Measurements from ENCODE around the gene ZNF384.
"Not testable (repeated sequence)": the region's sequence is repeated elsewhere in the genome, so short reads cannot be mapped to it uniquely, and the experiment has no call there.

The ZNF384 gene

DNA sequence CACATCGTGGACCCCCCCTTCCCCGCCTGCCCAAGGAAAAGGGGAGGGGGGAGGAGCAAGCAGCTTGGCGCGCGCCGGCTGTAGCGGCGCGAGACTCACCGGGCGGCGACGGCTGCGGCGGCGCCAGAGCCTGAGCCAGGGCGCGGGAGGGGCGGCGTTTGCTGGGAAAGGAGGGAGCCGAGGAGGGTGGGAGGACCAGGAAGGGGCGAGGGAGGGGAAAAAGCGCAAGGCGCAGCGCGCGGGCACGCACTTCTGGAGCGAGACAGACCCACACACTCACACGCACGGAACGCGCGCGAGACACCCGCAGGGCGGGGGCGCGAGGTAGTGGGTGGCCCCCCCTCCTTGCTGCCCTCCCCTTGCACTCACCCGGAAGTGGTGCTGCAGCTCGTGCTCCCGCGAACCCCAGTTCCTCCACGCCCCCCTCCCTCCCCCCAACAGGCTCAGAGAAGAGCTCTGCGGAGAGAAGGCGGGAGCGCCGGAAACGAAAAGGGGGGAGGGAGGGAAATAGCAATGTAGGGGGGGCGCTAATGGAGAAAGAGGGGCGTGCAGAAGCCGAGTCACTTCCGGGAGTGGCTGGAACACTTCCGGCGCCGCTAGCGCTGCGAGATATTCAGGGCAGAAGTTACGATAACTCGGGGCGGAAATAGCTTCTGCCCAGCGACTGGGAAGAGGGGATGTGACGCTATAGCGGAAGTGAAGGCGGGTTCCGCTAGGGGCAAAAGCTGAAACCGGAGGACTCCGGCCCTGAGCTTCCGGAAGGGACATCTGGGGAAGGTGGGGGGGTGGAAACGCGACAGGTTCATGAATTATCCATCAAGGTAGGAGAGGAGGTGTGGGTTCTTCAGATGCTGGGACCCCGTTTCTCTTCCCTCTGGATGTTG lies at the start of gene ZNF384:
Gene ZNF384, minus strand, starts transcription at position 377 of the 884 bp plus-strand sequence. CDS start 9,855 bp downstream, outside the sequence.
- peak; percentile 100 for DNase-seq

DNA sequence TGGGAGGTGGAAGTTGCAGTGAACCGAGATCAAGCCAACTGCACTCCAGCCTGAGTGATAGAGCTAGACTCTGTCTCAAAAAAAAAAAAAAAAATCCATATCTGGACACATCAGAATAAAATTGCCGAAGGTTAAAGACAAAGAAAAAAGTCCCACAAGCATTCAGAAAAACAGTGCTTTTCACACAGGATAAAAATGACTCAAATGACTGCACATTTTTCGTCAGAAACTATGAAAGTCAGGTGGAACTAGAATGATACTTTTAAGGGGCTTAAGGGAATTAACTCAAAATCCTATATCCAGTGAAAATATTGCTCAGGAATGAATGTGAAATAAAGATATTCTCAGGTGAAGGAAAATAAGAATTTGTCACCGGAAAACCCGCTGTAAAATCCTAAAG lies 47.6 kb upstream of the ZNF384 start:
- no peak for DNase-seq

DNA sequence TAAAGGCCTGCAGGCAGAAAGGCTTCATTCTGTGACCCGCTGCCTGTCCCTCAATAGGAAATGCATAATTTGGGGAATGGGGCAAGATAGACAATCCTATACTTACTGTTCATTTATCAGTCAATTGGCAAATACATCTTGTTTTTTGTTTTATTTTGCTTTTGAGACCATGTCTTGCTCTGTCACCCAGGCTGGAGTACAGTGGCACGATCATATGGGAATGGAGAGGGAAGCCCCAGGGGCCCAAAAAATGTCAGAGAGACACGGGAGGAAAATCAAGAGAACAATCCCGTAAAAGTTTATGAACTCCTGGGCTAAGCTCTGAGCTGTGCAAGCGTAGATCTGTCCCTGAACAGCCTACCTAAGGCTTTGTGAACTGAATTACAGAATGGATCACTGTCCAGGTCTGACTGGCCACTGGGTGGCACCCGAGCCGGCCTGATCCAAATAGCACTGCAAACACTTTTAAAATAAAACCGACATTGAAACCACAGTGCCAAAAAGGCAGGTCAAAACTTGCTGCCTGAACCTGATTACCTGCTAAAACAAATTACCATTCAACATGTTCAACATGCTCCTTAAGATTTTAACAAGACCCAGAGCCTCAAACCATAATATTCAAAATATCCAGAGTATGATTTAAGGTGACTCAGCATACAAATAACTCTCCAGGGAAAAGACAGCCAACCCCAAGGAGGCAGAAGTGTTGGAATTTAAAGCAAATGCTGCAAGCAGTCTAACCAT lies 46.4 kb upstream of the ZNF384 start:
- peak; percentile 78 for DNase-seq

DNA sequence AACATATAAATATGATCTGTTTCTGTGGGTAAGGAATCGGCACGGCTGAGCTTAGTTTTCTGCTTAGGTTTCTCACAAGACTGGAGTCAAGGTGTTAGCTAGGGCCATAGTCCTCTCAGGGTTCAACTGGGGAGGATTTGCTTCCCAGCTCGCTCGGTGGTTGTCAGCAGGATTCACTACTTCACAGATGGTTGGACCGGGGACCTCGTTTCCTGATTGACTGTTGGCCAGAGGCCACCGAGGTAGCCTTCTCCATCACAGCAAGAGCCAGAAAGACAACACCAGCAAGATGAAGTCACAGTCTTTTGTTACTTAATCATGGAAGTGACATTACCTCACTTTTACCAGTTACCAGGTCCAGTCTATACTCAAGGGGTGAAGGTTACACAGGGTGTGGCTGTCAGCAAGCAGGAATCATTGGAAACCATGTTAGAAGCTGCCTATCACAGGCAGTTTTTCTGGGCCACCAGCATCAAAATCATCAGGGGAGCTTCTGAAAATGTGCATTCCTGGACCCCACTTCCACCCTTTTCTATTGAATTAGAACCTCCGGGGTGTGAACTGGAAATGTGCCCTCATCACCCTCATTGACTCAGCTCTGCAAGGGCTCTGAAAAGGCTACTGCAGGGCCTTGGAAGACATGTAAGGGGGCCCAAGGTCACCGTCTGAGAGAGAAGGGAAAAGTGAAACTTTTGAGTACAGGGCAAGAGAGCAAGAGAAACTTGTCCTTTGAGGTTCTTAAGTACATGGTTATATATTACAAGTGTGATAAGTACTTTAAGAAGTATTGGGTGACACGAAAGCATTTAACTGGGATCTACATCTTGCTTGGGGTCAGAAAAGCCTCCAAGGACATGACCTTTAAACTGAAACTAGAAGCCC lies 45.6 kb upstream of the ZNF384 start:
- no peak for DNase-seq

DNA sequence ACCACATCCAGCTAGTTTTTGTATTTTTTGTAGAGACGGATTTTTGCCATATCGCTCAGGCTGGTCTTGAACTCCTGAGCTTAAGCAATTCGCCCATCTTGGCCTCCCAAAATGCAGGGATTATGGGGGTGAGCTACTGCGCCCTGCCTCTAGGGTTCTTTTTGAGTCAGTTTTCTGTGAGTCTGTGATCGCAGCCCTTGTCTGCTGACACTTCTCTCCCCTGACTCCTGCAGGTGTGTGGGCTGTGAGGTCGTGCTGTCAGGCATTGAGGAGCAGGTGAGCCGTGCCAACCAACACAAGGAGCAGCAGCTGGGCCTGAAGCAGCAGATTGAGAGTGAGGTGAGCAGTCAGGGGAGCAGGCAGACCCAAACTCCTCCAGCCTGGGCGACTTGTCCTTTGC lies 41.0 kb upstream of the ZNF384 start:
- DNase-seq = no peak

DNA sequence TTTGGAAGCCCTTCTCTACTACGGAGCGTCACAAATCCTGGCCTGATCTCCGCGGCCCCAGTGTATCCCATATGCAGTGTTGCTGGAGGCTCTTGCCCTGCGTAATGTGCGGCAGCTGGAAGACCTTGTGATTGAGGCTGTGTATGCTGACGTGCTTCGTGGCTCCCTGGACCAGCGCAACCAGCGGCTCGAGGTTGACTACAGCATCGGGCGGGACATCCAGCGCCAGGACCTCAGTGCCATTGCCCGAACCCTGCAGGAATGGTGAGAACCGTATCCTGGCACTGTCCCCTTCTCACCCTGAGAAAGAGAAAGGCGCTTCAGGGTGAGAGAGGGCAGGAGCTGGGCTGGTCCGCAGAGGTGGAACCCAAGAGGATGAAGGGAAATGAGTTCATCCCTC lies 40.0 kb upstream of the ZNF384 start:
- no peak for DNase-seq

DNA sequence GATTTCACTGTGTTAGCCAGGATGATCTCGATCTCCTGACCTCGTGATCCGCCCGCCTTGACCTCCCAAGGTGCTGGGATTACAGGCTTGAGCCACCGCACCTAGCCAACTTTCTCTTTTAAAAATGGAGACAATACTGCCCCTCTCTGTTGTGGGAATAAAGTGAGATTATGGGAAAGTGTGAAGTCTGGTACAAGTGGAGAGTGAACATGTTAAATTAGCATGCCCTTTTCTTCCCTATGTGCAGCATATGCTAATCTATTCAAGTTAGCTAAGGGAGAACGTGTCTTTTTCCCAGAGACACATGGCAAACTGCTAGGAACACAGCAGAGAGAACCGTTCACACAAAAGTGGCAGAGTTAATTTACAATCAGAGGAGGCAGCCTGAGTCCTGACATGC lies 36.2 kb upstream of the ZNF384 start:
- no peak for DNase-seq

DNA sequence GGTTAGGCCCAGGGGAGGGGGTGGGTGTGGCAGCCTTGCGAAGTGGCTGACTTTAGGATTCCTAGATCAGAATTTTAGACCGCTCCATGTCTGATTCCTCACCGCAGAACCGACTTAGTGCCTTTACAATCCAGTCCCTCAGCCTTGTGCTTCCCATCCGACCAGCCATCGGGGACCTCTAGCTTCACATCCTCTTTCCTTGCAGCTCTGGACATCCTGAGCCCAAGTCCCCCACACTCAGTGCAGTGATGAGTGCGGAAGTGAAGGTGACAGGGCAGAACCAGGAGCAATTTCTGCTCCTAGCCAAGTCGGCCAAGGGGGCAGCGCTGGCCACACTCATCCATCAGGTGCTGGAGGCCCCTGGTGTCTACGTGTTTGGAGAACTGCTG lies 35.2 kb upstream of the ZNF384 start:
- peak; percentile 24 for DNase-seq

DNA sequence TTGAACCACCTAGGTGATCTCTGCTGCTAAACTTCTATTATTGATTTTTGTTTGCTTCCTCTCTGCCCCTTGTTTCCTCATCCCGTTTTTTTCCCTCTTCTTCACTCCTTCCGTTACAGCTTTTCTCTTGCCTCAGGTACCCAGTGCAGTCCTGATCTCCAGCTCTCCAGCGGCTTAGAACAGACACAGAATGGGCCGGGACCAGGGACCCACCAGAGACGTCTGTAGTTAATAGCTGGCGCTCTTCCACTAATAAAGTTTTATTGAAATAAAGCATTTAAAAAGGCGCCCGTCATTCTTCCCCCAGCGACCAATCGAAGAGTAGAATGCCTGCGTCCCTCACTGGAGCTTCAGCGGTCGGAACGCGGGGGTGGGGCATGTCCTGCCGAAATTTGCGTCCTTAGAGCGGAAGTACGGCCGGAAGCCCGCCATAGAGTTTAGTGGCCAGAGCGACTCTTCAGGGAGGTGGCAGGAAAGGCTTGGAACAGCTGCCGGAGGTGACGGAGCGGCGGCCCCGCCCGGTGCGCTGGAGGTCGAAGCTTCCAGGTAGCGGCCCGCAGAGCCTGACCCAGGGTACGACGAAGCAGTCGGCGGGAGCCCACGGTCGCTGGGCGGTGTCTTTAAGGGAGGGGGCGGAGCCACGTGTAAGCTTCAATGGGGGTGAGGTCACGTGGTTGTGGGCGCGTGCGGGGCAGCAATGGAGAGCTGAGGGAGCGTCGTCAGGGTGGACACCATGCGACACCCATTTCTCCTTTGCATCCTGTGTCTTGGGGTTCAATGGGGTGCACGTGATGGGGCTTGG lies 34.6 kb upstream of the ZNF384 start, which contains the start of gene COPS7A:
Gene COPS7A, plus strand, starts transcription at position 440 of the 802 bp plus-strand sequence. CDS start 611 bp downstream, outside the sequence.
- peak; percentile 99 for DNase-seq

DNA sequence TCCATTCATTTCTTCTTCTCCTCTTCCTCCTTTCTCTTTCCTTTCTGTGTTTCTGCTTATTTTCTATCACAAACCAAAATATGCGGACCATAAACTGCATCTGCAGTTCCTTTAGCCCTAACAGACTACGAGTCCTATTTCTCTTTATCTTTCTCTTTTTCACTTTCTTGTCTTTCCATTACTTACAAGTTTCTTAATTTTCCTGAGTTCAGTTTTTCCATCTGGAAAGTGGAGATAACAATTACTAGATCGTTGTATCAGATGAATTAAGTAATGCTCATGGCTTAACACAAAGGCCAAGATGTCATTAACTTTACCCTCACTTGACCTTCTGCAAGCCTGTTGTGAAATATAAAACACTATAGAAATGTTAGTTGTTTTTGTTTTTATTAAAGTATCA lies 33.7 kb upstream of the ZNF384 start:
- DNase-seq = no peak

DNA sequence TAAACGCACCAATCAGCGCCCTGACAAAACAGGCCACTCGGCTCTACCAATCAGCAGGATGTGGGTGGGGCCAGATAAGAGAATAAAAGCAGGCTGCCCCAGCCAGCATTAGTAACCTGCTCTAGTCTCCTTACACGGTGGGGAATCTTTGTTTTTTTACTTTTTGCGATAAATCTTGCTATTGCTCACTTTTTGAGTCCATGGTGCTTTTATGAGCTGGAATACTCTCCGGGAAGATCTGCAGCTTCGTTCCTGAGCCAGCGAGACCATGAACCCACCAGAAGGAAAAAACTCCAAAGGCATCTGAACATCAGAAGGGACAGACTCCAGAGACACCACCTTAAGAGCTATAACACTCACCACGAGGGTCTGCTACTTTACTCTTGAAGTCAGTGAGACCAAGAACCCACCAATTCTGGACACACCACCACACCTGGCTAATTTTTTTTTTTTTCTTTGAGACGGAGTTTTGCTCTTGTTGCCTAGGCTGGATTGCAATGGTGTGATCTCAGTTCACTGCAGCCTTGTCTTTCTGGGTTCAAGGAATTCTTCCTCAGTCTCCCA lies 27.8 kb upstream of the ZNF384 start:
- DNase-seq = no peak

DNA sequence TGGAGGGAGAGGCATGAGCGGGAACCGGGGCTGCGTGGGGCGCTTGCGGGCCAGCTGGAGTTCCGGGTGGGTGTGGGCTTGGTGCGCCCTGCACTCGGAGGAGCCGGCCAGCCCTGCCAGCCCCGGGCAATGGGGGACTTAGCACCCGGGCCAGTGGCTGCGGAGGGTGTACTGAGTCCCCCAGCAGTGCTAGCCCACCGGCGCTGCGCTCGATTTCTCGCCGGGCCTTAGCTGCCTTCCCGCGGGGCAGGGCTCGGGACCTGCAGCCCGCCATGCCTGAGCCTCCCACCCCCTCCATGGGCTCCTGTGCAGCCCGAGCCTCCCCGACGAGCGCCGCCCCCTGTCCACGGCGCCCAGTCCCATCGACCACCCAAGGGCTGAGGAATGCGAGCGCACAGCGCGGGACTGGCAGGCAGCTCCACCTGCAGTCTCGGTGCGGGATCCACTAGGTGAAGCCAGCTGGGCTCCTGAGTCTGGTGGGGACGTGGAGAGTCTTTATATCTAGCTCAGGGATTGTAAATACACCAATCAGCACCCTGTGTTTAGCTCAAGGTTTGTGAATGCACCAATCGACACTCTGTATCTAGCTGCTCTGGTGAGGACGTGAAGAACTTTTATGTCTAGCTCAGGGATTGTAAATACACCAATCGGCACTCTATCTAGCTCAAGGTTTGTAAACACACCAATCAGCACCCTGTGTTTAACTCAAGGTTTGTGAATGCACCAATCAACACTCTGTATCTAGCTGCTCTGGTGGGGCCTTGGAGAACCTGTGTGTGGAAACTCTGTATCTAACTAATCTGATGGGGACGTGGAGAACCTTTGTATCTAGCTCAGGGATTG lies 27.1 kb upstream of the ZNF384 start:
- DNase-seq = not testable (repeated sequence)

DNA sequence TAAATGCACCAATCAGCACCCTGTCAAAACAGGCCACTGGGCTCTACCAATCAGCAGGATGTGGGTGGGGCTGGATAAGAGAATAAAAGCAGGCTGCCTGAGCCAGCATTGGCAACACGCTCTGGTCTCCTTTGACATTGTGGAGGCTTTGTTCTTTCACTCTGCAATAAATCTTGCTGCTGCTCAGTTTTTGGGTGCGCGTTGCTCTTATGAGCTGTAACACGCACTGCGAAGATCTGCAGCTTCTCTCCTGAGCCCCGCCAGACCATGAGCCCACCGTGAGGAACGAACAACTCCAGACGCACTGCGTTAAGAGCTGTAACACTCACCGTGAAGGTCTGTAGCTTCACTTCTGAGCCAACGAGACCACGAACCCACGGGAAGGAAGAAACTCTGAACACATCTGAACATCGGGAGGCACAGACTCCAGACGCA lies 19.8 kb upstream of the ZNF384 start:
- no peak for DNase-seq

DNA sequence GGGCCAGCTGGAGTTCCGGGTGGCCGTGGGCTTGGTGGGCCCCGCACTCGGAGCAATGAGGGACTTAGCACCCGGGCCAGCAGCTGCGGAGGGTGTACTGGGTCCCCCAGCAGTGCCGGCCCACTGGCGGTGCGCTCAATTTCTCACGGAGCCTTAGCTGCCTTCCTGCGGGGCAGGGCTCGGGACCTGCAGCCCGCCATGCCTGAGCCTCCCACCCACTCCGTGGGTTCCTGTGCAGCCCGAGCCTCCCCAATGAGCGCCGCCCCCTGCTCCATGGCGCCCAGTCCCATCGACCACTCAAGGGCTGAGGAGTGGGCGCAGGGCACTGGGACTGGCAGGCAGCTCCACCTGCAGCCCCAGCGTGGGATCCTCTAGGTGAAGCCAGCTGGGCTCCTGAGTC lies 19.2 kb upstream of the ZNF384 start:
- DNase-seq = not testable (repeated sequence)

DNA sequence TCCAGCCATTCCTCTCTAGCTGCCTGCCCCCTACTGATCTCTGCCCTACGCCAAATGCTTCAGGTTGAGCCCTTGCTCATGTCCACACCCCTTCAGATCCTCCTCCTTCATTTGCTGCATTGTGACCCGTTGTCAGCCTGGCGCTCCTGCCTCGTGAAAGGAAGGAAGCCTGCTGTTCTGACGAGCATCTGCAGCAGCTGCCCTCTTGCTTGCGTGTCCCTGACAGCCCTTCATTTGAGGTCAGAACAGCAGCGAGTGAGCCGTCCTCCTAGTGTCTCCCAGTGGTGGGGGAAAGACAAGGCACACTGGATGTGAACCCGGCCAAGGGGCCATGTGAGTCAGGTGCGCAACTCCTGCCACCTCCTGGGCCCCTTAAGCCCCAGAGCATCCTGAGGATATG lies 14.5 kb upstream of the ZNF384 start:
- DNase-seq = no peak

DNA sequence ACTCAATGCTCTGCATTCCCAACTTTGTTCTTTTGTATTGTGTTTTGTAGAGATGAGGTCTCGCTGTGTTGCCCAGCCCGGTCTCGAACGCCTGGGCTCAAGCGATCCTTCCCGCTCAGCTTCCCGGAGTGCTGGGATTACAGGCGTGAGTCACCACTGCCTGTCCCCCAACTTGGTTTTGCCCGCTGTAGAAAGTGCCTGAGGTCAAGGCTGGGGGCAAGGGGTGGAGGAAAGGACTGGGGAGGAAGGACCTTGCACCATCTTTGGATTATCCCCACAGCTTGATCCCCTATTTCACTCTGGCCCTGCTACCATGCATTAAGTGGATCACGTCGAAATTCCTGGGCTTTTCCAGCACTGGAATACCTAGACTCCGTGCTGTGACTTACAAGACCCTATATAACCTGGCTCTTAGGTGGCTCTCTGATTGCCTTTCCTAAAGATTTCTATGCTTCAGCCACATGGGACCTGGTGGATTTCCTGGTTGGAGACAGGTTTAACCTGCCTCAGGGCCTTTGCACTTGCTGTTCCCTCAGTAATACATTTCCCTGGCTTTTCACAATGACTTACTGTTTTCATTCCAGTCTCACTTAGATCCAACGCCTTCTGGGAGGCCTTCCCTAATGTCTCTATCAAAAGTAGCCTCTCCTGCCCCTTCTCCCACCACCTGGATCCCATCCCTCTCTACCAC lies 12.0 kb upstream of the ZNF384 start:
- no peak for DNase-seq

DNA sequence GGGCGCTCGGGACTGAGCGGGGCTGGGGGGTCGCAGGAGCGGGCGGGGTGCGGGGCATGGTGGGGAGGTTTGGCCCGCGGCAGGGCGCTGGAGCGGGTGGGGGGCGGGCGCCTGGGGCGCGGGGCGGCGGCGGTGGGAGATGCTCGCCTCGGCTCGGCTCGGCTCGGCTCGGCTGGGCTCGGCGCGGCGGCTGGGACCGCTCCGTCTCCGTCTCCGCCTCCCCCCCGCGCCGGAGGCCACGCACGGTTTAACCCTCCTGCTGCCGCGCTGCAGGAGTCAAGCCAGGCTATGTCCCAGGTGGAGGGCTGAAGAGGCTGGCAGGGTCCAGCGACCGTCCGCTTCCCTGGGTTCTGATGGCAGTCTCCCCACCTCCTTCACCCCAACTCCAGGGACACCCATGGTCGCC lies 11.5 kb upstream of the ZNF384 start, which contains the start of gene PIANP:
Gene PIANP, minus strand, starts transcription at position 170 of the 406 bp plus-strand sequence. CDS start 2,754 bp downstream, outside the sequence.
- DNase-seq = peak; percentile 52

DNA sequence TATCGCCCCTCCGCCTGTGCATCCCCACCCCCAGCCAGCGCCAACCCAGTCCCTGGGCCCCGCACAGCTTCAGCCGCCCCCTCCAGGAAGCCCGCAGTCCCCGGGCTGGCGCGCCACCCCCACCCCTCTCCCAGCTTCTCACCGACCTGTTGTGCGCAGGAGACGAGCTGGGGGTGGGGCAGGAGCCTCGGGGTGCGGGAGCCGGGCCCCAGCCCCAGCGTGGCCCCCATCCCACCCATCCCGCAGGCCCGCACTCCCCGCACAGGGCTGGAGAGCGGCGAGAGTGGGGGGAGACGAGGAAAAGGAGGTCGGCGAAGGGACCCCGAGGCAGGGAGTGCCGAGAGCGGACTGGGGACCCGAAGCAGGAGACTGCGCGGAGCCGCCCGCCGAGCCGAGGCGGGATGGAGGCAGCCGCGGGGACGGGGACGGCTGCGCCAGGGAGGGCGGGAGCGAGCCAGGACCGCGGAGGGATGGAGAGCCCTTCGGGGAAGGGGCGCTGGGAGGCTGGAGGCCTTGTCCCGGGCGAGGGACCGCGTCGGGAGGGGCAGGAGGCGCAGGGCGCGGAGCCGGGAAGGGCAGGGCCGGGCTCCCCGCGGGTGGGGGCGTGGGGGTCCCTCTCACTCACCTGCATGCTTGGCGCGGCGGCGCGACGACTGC lies 10.9 kb upstream of the ZNF384 start:
- DNase-seq = no peak

DNA sequence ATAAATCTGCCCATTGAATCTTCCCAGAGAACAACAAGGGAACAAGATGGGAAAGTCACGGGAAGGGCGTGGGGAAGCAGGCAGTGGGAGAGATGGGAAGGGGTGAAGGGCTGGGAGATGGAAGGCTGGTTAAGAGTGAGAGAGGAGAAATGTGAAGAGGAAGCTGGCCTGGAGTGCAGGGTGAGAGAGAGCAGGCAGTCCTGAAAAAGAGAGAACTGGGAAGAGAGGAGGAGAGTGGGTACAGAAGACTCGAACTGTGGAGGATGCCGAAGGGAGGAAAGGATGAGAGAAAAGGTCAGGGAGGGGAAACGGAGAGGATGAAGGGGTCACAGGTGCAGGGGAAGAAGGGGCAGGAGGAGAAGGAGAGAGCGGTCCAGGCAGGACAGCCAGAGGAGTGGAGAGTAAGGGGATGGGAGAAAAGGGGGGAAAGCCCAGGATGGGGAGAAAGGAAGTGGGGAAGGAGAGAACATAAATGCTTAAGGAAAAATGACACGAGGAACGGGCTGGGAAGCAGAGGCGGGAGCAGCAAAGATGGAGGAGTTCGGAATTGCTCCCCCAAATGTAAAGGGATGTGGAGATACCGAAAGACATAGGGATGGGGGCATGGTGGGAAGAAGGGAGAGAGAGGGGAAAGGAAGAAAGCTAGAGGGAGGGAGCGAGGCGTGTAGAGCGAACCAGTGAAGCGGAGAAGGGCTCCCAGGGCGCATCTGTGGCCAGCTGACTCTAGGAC lies 10.2 kb upstream of the ZNF384 start:
- no peak for DNase-seq

Data from fibroblast of skin of right biceps (primary cell).